ENCODE data around the gene HDLBP.

DNA sequence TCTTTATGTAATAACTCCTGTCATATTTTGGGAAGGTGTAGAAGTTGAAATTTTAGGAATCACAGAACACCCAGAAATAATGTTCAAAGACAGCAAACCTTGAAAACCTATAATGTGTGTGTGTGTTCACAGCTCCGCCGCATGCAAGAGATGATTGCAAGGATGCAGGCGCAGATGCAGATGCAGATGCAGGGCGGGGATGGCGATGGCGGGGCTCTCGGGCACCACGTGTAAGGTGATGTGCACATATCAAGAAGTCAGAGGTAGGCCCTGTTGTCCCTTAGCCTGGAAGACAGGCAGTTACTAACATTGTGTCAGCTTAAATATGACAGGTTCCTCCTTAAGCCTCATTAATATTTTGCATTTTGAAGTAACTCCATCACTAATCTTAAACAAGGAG lies 34.5 kb upstream of the HDLBP start:
- TF ChIP-seq, protein P1, sequence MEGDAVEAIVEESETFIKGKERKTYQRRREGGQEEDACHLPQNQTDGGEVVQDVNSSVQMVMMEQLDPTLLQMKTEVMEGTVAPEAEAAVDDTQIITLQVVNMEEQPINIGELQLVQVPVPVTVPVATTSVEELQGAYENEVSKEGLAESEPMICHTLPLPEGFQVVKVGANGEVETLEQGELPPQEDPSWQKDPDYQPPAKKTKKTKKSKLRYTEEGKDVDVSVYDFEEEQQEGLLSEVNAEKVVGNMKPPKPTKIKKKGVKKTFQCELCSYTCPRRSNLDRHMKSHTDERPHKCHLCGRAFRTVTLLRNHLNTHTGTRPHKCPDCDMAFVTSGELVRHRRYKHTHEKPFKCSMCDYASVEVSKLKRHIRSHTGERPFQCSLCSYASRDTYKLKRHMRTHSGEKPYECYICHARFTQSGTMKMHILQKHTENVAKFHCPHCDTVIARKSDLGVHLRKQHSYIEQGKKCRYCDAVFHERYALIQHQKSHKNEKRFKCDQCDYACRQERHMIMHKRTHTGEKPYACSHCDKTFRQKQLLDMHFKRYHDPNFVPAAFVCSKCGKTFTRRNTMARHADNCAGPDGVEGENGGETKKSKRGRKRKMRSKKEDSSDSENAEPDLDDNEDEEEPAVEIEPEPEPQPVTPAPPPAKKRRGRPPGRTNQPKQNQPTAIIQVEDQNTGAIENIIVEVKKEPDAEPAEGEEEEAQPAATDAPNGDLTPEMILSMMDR (IDR thresholded peaks at IDR 0.05): no peak
- TF ChIP-seq POLR2A (IDR thresholded peaks at IDR 0.05): no peak

Measured in testis (tissue), 2 donors.